ENCODE measurements around the gene LAMA4.

GRCh38 chr6:112202639-112203341 lies 51.6 kb downstream of the LAMA4 start:
- TF ChIP-seq EZH2 (IDR thresholded peaks at IDR 0.05): no peak
- TF ChIP-seq POLR2AphosphoS5 (IDR thresholded peaks at IDR 0.05; ENCODE audit: borderline replicate concordance, low read depth, low read length): no peak

All from SK-N-MC (cell line).